DND-41 (cell line): ENCODE measurements around the gene CCDC178.

Experiments used
- EZH2 ChIP-seq: IDR thresholded peaks from 3 replicates; pipeline ENCODE4 v1.6.1; 2012; ENCODE audit warnings: borderline replicate concordance, low read depth, mild to moderate bottlenecking, moderate library complexity, low read length, inconsistent platforms; ENCODE audit not compliant: severe bottlenecking
- TF ChIP-seq, protein P1 (sequence below): IDR thresholded peaks from 2 replicates; pipeline ENCODE4 v1.5.1; 2012; ENCODE audit warnings: borderline replicate concordance, low read length, moderate library complexity, mild to moderate bottlenecking; ENCODE audit not compliant: poor library complexity, severe bottlenecking; ENCODE audit errors: extremely low read depth

- TF ChIP-seq, protein P1, sequence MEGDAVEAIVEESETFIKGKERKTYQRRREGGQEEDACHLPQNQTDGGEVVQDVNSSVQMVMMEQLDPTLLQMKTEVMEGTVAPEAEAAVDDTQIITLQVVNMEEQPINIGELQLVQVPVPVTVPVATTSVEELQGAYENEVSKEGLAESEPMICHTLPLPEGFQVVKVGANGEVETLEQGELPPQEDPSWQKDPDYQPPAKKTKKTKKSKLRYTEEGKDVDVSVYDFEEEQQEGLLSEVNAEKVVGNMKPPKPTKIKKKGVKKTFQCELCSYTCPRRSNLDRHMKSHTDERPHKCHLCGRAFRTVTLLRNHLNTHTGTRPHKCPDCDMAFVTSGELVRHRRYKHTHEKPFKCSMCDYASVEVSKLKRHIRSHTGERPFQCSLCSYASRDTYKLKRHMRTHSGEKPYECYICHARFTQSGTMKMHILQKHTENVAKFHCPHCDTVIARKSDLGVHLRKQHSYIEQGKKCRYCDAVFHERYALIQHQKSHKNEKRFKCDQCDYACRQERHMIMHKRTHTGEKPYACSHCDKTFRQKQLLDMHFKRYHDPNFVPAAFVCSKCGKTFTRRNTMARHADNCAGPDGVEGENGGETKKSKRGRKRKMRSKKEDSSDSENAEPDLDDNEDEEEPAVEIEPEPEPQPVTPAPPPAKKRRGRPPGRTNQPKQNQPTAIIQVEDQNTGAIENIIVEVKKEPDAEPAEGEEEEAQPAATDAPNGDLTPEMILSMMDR = no peak
- TF ChIP-seq EZH2 = no peak
Measured at GRCh38 chr18:33483908-33484307, 43.4 kb upstream of the CCDC178 start.
